ENCODE data around the gene FXYD1. TPM values are rescaled to one million over a fixed set of nuclear protein-coding genes. Genes with fewer than 3 reads are reported as not detected.

The FXYD1 gene
- polyA plus RNA-seq, 1 of the 3 experiments (the other 2 are of a cell fraction), result 0.12 TPM

GRCh38 chr19:35115177-35115951, 23.3 kb upstream of the FXYD1 start, which contains the start of gene FXYD3:
Gene FXYD3, plus strand, starts transcription at chr19:35115823. Its CDS starts 3,554 bp downstream, at chr19:35119377.
- Histone ChIP-seq H3K79me2 (ENCODE audit: insufficient read depth) (no peaks in the 10 kb centered on the region), H3K9me3 (no peaks in the 10 kb centered on the region), H4K20me1 (ENCODE audit: insufficient read depth) (no peaks in the 10 kb centered on the region), H3K4me1 (ENCODE audit: control insufficient read depth in 1 of 2, insufficient read depth in 2 of 2, low read depth in 1 of 2, low read length in 1 of 2) (peaks cover 0 to 8% of the 10 kb centered on the region in 2 experiments; a peak in 1 of 4 replicates), H3K9me2 (no peaks in the 10 kb centered on the region), H3F3A (replicated peaks; ENCODE audit: insufficient read depth) (no peaks in the 10 kb centered on the region), H3K4me3 (ENCODE audit: low read depth in 2 of 2, low read length in 1 of 2) (peak within 1 kb of the TSS in 1 of 2 experiments; percentile 44; a peak in 1 of 4 replicates), H3K4me2 (peak within 1 kb of the TSS; percentile 42; the same call in 1 of the 2 replicates), H3K27ac (ENCODE audit: low read depth in 2 of 2, low read length in 1 of 2) (no peak within 1 kb of the TSS), H3K36me3 (replicated peaks in 1 of 2; ENCODE audit: control insufficient read depth in 1 of 2, insufficient read depth in 2 of 2, low read length in 1 of 2) (no peaks in the 10 kb centered on the region), H3K27me3 (ENCODE audit: insufficient read depth) (no peaks in the 10 kb centered on the region; the same call in 1 of the 2 replicates), H2AFZ (ENCODE audit: low read depth) (no peak within 1 kb of the TSS), H3K9ac (no peak within 1 kb of the TSS)
- ChIA-PET POLR2A (no interaction called here), CTCF (interaction anchor here (0.6 to 3.9 kb wide), 27 partner anchors 9 to 238 kb away, joined by 3 to 66 read pairs (median 5); partner anchors contain the start of genes FXYD1, FXYD7 and LGI4)
- TF ChIP-seq RAD21 (IDR thresholded peaks at IDR 0.05; ENCODE audit: low read length) (no peak), EP300 (IDR thresholded peaks at IDR 0.05; ENCODE audit: borderline replicate concordance in 1 of 2, low read depth in 1 of 2, low read length in 1 of 2) (no peak), SIN3A (IDR thresholded peaks at IDR 0.05; ENCODE audit: borderline replicate concordance, low read depth, low read length) (no peak), NFIC (IDR thresholded peaks at IDR 0.05; ENCODE audit: borderline replicate concordance) (no peak), CHD2 (IDR thresholded peaks at IDR 0.05; ENCODE audit: low read length, partially characterized antibody) (no peak), NRF1 (IDR thresholded peaks at IDR 0.05; ENCODE audit: low read depth, low read length) (no peak), EZH2phosphoT487 (IDR thresholded peaks at IDR 0.05; ENCODE audit: borderline replicate concordance, low read depth) (no peak), TEAD4 (IDR thresholded peaks at IDR 0.05; ENCODE audit: borderline replicate concordance, insufficient read depth) (no peak)
- TF ChIP-seq, protein P1, sequence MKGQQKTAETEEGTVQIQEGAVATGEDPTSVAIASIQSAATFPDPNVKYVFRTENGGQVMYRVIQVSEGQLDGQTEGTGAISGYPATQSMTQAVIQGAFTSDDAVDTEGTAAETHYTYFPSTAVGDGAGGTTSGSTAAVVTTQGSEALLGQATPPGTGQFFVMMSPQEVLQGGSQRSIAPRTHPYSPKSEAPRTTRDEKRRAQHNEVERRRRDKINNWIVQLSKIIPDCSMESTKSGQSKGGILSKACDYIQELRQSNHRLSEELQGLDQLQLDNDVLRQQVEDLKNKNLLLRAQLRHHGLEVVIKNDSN (IDR thresholded peaks at IDR 0.05; ENCODE audit: borderline replicate concordance, low read depth), result no peak
- WGBS (ENCODE audit: low lambda C conversion rate), result 72% methylated on average over 12 of the region's 14 CpGs
- DNase-seq, result no peak

- Histone ChIP-seq H3K27me3 (ENCODE audit: insufficient read depth) (no peaks in the 10 kb centered on the region; the same call in 1 of the 2 replicates), H3K9me2 (no peaks in the 10 kb centered on the region), H3K4me1 (ENCODE audit: control insufficient read depth in 1 of 2, insufficient read depth in 2 of 2, low read depth in 1 of 2, low read length in 1 of 2) (peaks cover 0 to 8% of the 10 kb centered on the region in 2 experiments; a peak in 1 of 4 replicates), H3K79me2 (ENCODE audit: insufficient read depth) (no peaks in the 10 kb centered on the region), H3F3A (replicated peaks; ENCODE audit: insufficient read depth) (no peaks in the 10 kb centered on the region), H4K20me1 (ENCODE audit: insufficient read depth) (no peaks in the 10 kb centered on the region), H3K9me3 (no peaks in the 10 kb centered on the region), H2AFZ (ENCODE audit: low read depth) (no peak overlapping the region), H3K4me2 (no peak overlapping the region), H3K4me3 (ENCODE audit: low read depth in 2 of 2, low read length in 1 of 2) (no peak overlapping the region), H3K9ac (no peak overlapping the region), H3K36me3 (replicated peaks in 1 of 2; ENCODE audit: control insufficient read depth in 1 of 2, insufficient read depth in 2 of 2, low read length in 1 of 2) (no peaks in the 10 kb centered on the region), H3K27ac (ENCODE audit: low read depth in 2 of 2, low read length in 1 of 2) (no peak overlapping the region)
- ChIA-PET POLR2A (no interaction called here), CTCF (interaction anchor here (0.6 to 3.9 kb wide), 12 partner anchors 8 to 237 kb away, joined by 3 to 66 read pairs (median 6); partner anchors contain the start of genes FXYD1 and LGI4)
- DNase-seq, result no peak
- 56% methylated on average over 12 of the region's 13 CpGs for WGBS (ENCODE audit: low lambda C conversion rate)
- TF ChIP-seq FOSL2 (IDR thresholded peaks at IDR 0.05; ENCODE audit: borderline replicate concordance, low read depth) (no peak), GATA2 (CRISPR knock-in tag; IDR thresholded peaks at IDR 0.05) (no peak), TAF1 (IDR thresholded peaks at IDR 0.05; ENCODE audit: borderline replicate concordance, low read depth, low read length) (no peak), RAD21 (IDR thresholded peaks at IDR 0.05; ENCODE audit: low read length) (no peak), EZH2phosphoT487 (IDR thresholded peaks at IDR 0.05; ENCODE audit: borderline replicate concordance, low read depth) (no peak)
Measured at GRCh38 chr19:35116072-35116801, 22.4 kb upstream of the FXYD1 start.

Measured in SK-N-SH (cell line).